GM12873 (cell line): ENCODE results near the gene ATP9B.

Source experiments
- CTCF ChIP-seq: IDR thresholded peaks from 2 replicates; pipeline ENCODE4 v1.5.1; 2012; ENCODE audit warnings: low read depth, mild to moderate bottlenecking, moderate library complexity, low read length, control low read depth; ENCODE audit not compliant: insufficient read depth; ENCODE audit errors: missing control alignments

Gene ATP9B

GRCh38 chr18:79420033-79420745, 351.0 kb downstream of the ATP9B start:
- no peak for TF ChIP-seq CTCF

GRCh38 chr18:79421275-79421857, 352.2 kb downstream of the ATP9B start:
- no peak for TF ChIP-seq CTCF

- TF ChIP-seq CTCF: no peak
Measured at GRCh38 chr18:79422022-79422782, 353.0 kb downstream of the ATP9B start.

GRCh38 chr18:79422783-79423165, 353.6 kb downstream of the ATP9B start:
- TF ChIP-seq CTCF: no peak

- TF ChIP-seq CTCF: no peak
Measured at GRCh38 chr18:79423211-79424007, 354.2 kb downstream of the ATP9B start.

- TF ChIP-seq CTCF: no peak
Measured at GRCh38 chr18:79424008-79424565, 354.9 kb downstream of the ATP9B start.
